ENCODE data around the gene THAP8.

Gene THAP8

GRCh38 chr19:36009633-36010379, 44.3 kb downstream of the THAP8 start:
- POLR2A ChIA-PET: interaction anchor here (1.4 kb wide), 1 partner anchor 14 kb away, joined by 6 read pairs; no protein-coding TSS in a partner anchor
- no peak for TF ChIP-seq LEF1 (IDR thresholded peaks at IDR 0.05; ENCODE audit: borderline replicate concordance)
- no peak for TF ChIP-seq ZNF384 (IDR thresholded peaks at IDR 0.05)
- TF ChIP-seq BHLHE40 (IDR thresholded peaks at IDR 0.05; ENCODE audit: borderline replicate concordance): no peak
- TF ChIP-seq TARDBP (IDR thresholded peaks at IDR 0.05): no peak
- TF ChIP-seq PKNOX1 (IDR thresholded peaks at IDR 0.05): no peak
- TF ChIP-seq ELF4 (IDR thresholded peaks at IDR 0.05): no peak
- no peak for TF ChIP-seq CTBP1 (IDR thresholded peaks at IDR 0.05; ENCODE audit: borderline replicate concordance)
- TF ChIP-seq FOXA1 (IDR thresholded peaks at IDR 0.05): no peak
- TF ChIP-seq FOXK2 (IDR thresholded peaks at IDR 0.05): no peak
- TF ChIP-seq FOXM1 (IDR thresholded peaks at IDR 0.05; ENCODE audit: borderline replicate concordance): no peak
- TF ChIP-seq NFRKB (IDR thresholded peaks at IDR 0.05): no peak
- no peak for TF ChIP-seq SUZ12 (IDR thresholded peaks at IDR 0.05)
- TF ChIP-seq SP1 (IDR thresholded peaks at IDR 0.05): no peak
- TF ChIP-seq HDGF (IDR thresholded peaks at IDR 0.05; ENCODE audit: borderline replicate concordance): no peak
- no peak for TF ChIP-seq ARNT (IDR thresholded peaks at IDR 0.05)
- CTCF ChIA-PET: no interaction called here
- no peak for DNase-seq (ENCODE audit: extremely low spot score)

- ChIA-PET POLR2A (interaction anchor here (1.4 kb wide), 1 partner anchor 13 kb away, joined by 6 read pairs; no protein-coding TSS in a partner anchor), CTCF (no interaction called here)
- TF ChIP-seq SP1 (IDR thresholded peaks at IDR 0.05) (no peak), PKNOX1 (IDR thresholded peaks at IDR 0.05) (no peak), FOXA1 (IDR thresholded peaks at IDR 0.05) (no peak), ARNT (IDR thresholded peaks at IDR 0.05) (no peak), HDGF (IDR thresholded peaks at IDR 0.05; ENCODE audit: borderline replicate concordance) (no peak), CTBP1 (IDR thresholded peaks at IDR 0.05; ENCODE audit: borderline replicate concordance) (no peak), NFRKB (IDR thresholded peaks at IDR 0.05) (no peak), FOXM1 (IDR thresholded peaks at IDR 0.05; ENCODE audit: borderline replicate concordance) (no peak), SUZ12 (IDR thresholded peaks at IDR 0.05) (no peak), L3MBTL2 (conservative IDR thresholded peaks at IDR 0.05) (no peak), LEF1 (IDR thresholded peaks at IDR 0.05; ENCODE audit: borderline replicate concordance) (no peak), ELF4 (IDR thresholded peaks at IDR 0.05) (no peak), FOXK2 (IDR thresholded peaks at IDR 0.05) (no peak), ZNF384 (IDR thresholded peaks at IDR 0.05) (no peak), BHLHE40 (IDR thresholded peaks at IDR 0.05; ENCODE audit: borderline replicate concordance) (no peak), TARDBP (IDR thresholded peaks at IDR 0.05) (no peak)
- DNase-seq (ENCODE audit: extremely low spot score): no peak
These were observed 44.9 kb downstream of the THAP8 start for GRCh38 chr19:36009220-36009619.

GRCh38 chr19:36008336-36008978, 45.6 kb downstream of the THAP8 start, which contains the start of gene SYNE4:
Gene SYNE4 (minus strand): TSS chr19:36008813. CDS start chr19:36008681, 132 bp downstream.
- ChIA-PET CTCF (no interaction called here), POLR2A (interaction anchor here (1.4 kb wide), 1 partner anchor 12 kb away, joined by 6 read pairs; no protein-coding TSS in a partner anchor)
- TF ChIP-seq FOXM1 (IDR thresholded peaks at IDR 0.05; ENCODE audit: borderline replicate concordance) (no peak), SP1 (IDR thresholded peaks at IDR 0.05) (no peak), L3MBTL2 (conservative IDR thresholded peaks at IDR 0.05) (no peak), PKNOX1 (IDR thresholded peaks at IDR 0.05) (no peak), ELF4 (IDR thresholded peaks at IDR 0.05) (no peak), ZNF384 (IDR thresholded peaks at IDR 0.05) (no peak), SUZ12 (IDR thresholded peaks at IDR 0.05) (no peak), NFRKB (IDR thresholded peaks at IDR 0.05) (no peak)
- no peak for DNase-seq (ENCODE audit: extremely low spot score)

- CTCF ChIA-PET: no interaction called here
- POLR2A ChIA-PET: no interaction called here
- no peak for TF ChIP-seq L3MBTL2 (conservative IDR thresholded peaks at IDR 0.05)
- TF ChIP-seq ARNT (IDR thresholded peaks at IDR 0.05): no peak
- TF ChIP-seq CTBP1 (IDR thresholded peaks at IDR 0.05; ENCODE audit: borderline replicate concordance): no peak
- no peak for TF ChIP-seq NFRKB (IDR thresholded peaks at IDR 0.05)
- no peak for TF ChIP-seq HDGF (IDR thresholded peaks at IDR 0.05; ENCODE audit: borderline replicate concordance)
- no peak for TF ChIP-seq FOXA1 (IDR thresholded peaks at IDR 0.05)
- TF ChIP-seq ELF4 (IDR thresholded peaks at IDR 0.05): no peak
- TF ChIP-seq SP1 (IDR thresholded peaks at IDR 0.05): no peak
- TF ChIP-seq LEF1 (IDR thresholded peaks at IDR 0.05; ENCODE audit: borderline replicate concordance): no peak
- no peak for TF ChIP-seq PKNOX1 (IDR thresholded peaks at IDR 0.05)
- no peak for TF ChIP-seq TARDBP (IDR thresholded peaks at IDR 0.05)
- no peak for TF ChIP-seq FOXM1 (IDR thresholded peaks at IDR 0.05; ENCODE audit: borderline replicate concordance)
- no peak for TF ChIP-seq ZNF384 (IDR thresholded peaks at IDR 0.05)
- no peak for TF ChIP-seq SUZ12 (IDR thresholded peaks at IDR 0.05)
- no peak for TF ChIP-seq FOXK2 (IDR thresholded peaks at IDR 0.05)
- no peak for TF ChIP-seq BHLHE40 (IDR thresholded peaks at IDR 0.05; ENCODE audit: borderline replicate concordance)
- no peak for DNase-seq (ENCODE audit: extremely low spot score)
These were observed 47.1 kb downstream of the THAP8 start for GRCh38 chr19:36006955-36007354.

GRCh38 chr19:36003284-36003683, 50.8 kb downstream of the THAP8 start:
- DNase-seq (ENCODE audit: extremely low spot score): no peak
- TF ChIP-seq SUZ12 (IDR thresholded peaks at IDR 0.05): no peak
- TF ChIP-seq ZNF384 (IDR thresholded peaks at IDR 0.05): no peak
- TF ChIP-seq TARDBP (IDR thresholded peaks at IDR 0.05): no peak
- TF ChIP-seq ELF4 (IDR thresholded peaks at IDR 0.05): no peak
- no peak for TF ChIP-seq ARNT (IDR thresholded peaks at IDR 0.05)
- TF ChIP-seq NFRKB (IDR thresholded peaks at IDR 0.05): no peak
- no peak for TF ChIP-seq FOXK2 (IDR thresholded peaks at IDR 0.05)
- TF ChIP-seq HDGF (IDR thresholded peaks at IDR 0.05; ENCODE audit: borderline replicate concordance): no peak
- no peak for TF ChIP-seq BHLHE40 (IDR thresholded peaks at IDR 0.05; ENCODE audit: borderline replicate concordance)
- TF ChIP-seq LEF1 (IDR thresholded peaks at IDR 0.05; ENCODE audit: borderline replicate concordance): no peak
- TF ChIP-seq FOXA1 (IDR thresholded peaks at IDR 0.05): no peak
- no peak for TF ChIP-seq CTBP1 (IDR thresholded peaks at IDR 0.05; ENCODE audit: borderline replicate concordance)
- TF ChIP-seq PKNOX1 (IDR thresholded peaks at IDR 0.05): no peak
- no peak for TF ChIP-seq L3MBTL2 (conservative IDR thresholded peaks at IDR 0.05)
- TF ChIP-seq SP1 (IDR thresholded peaks at IDR 0.05): no peak
- TF ChIP-seq FOXM1 (IDR thresholded peaks at IDR 0.05; ENCODE audit: borderline replicate concordance): no peak
- POLR2A ChIA-PET: interaction anchor here (1.8 kb wide), 1 partner anchor 11 kb away, joined by 6 read pairs; the partner anchor contains the start of gene ALKBH6
- CTCF ChIA-PET: no interaction called here
